HCT116 (cell line): ENCODE data around the gene POLR3A. TPM values are rescaled to one million over a fixed set of nuclear protein-coding genes. Genes with fewer than 3 reads are reported as not detected.

Source experiments
- ATAC-seq: fragments of 200-7000 bp; cut with Tn5 transposase; 2 replicates; pipeline ENCODE4 v1.9.1; 2020; ENCODE audit warnings: mild to moderate bottlenecking, moderate library complexity
- BruUV-seq: library from RNA; stranded (reverse); fragments of 400-500 nt; replicated peaks from 2 replicates; lab custom pipeline; 2021; lab: Mats Ljungman, UMichigan
- CTCF ChIA-PET: fragments of 300-600 bp; sonication (Branson Sonifier 250); formaldehyde crosslinking; loops from one replicate; lab custom pipeline; 2021; ENCODE audit warnings: antibody characterized with exemption; lab: Charles Lee
- POLR2A ChIA-PET: fragments of 300-600, 350-600 bp; sonication (Branson Sonifier 250); formaldehyde crosslinking; loops from one replicate; lab custom pipeline; 2021; ENCODE audit warnings: antibody characterized with exemption; lab: Charles Lee
- RAD21 ChIA-PET, 2 experiments: fragments of 300-600 bp; sonication (Branson Sonifier 250); formaldehyde crosslinking; loops; one replicate each; lab custom pipeline; 2023; ENCODE audit warnings: low total read pairs in 2 of 2; ENCODE audit not compliant: uncharacterized antibody in 2 of 2, unreplicated experiment in 2 of 2, low non-redundant PET in 1 of 2; lab: Charles Lee
- DNase-seq: peaks from one replicate; pipeline ENCODE4 v3.0.0-alpha.2; 2010; ENCODE audit warnings: low read depth, low spot score
- H2AFZ ChIP-seq: fragments of 200-600 bp; shearing (Covaris generic), sonication (generic); 2 replicates; pipeline ENCODE4 v1.6.1; 2017; ENCODE audit warnings: low read depth, mixed run types, mixed read lengths, antibody characterized with exemption, low read length; ENCODE audit not compliant: poor library complexity, severe bottlenecking
- H3K27ac ChIP-seq: 2 replicates; pipeline ENCODE4 v1.5.1; 2012; ENCODE audit warnings: low read depth, low read length
- H3K27me3 ChIP-seq: fragments of 200-600 bp; sonication (generic); 2 replicates; pipeline ENCODE4 v1.6.1; 2016; ENCODE audit warnings: mixed run types, low read length, mixed read lengths; ENCODE audit not compliant: insufficient read depth
- H3K36me3 ChIP-seq, 2 experiments: fragments of 200-500 bp in 1 of 2; fragments of 200-600 bp in 1 of 2; sonication (Bioruptor generic) in 1 of 2; sonication (generic) in 1 of 2; 2 replicates each; pipeline versions ENCODE4 v1.5.1 to v1.6.1; 2014 to 2016; ENCODE audit warnings: low read length in 2 of 2, inconsistent platforms in 1 of 2, mixed read lengths in 1 of 2, mixed run types in 1 of 2; ENCODE audit not compliant: insufficient read depth in 2 of 2, control insufficient read depth in 1 of 2
- H3K4me1 ChIP-seq, 2 experiments: fragments of 200-600 bp in 1 of 2; sonication (generic) in 1 of 2; 2 replicates each; pipeline versions ENCODE4 v1.5.1 to v1.6.1; 2012 to 2017; ENCODE audit warnings: low read length in 2 of 2, inconsistent platforms in 1 of 2, mild to moderate bottlenecking in 1 of 2, mixed read lengths in 1 of 2, mixed run types in 1 of 2, moderate library complexity in 1 of 2; ENCODE audit not compliant: insufficient read depth in 2 of 2, control insufficient read depth in 1 of 2
- H3K4me2 ChIP-seq: fragments of 200-600 bp; sonication (generic); 2 replicates; pipeline ENCODE4 v1.6.1; 2017; ENCODE audit warnings: mixed run types, low read length, mixed read lengths
- H3K4me3 ChIP-seq, 2 experiments: fragments of 200-600 bp in 1 of 2; sonication (generic) in 1 of 2; replicated peaks in 1 of 2; 2 replicates each; pipeline ENCODE4 v1.5.1; 2011 to 2016; ENCODE audit warnings: low read length in 2 of 2, control low read depth in 1 of 2, low read depth in 1 of 2, mild to moderate bottlenecking in 1 of 2, mixed read lengths in 1 of 2, mixed run types in 1 of 2
- H3K79me2 ChIP-seq: fragments of 200-600 bp; sonication (generic); 2 replicates; pipeline ENCODE4 v1.6.1; 2017; ENCODE audit warnings: mild to moderate bottlenecking, mixed run types, low read length, moderate library complexity, mixed read lengths; ENCODE audit not compliant: insufficient read depth
- H3K9ac ChIP-seq: fragments of 200-600 bp; sonication (generic); 2 replicates; pipeline ENCODE4 v1.6.1; 2016; ENCODE audit warnings: low read length, mixed read lengths
- H3K9me2 ChIP-seq: fragments of 200-600 bp; sonication (generic), shearing (Covaris generic); 2 replicates; pipeline ENCODE4 v1.6.1; 2017; ENCODE audit warnings: mixed run types, mild to moderate bottlenecking, moderate library complexity; ENCODE audit not compliant: insufficient read depth
- H3K9me3 ChIP-seq, 2 experiments: fragments of 200-500 bp in 1 of 2; fragments of 200-600 bp in 1 of 2; sonication (Bioruptor generic) in 1 of 2; sonication (generic) in 1 of 2; 2 replicates each; pipeline ENCODE4 v1.6.1; 2014 to 2017; ENCODE audit warnings: low read length in 2 of 2, mixed read lengths in 2 of 2, inconsistent platforms in 1 of 2, low read depth in 1 of 2, mild to moderate bottlenecking in 1 of 2, mixed run types in 1 of 2, moderate library complexity in 1 of 2; ENCODE audit not compliant: control insufficient read depth in 1 of 2, insufficient read depth in 1 of 2
- H4K20me1 ChIP-seq: fragments of 200-600 bp; sonication (generic), shearing (Covaris generic); 2 replicates; pipeline ENCODE4 v1.6.1; 2017; ENCODE audit warnings: mixed run types, mild to moderate bottlenecking, moderate library complexity; ENCODE audit not compliant: insufficient read depth
- CEBPB ChIP-seq: IDR thresholded peaks from 2 replicates; pipeline ENCODE4 v1.6.1; 2012; ENCODE audit warnings: low read depth
- EGR1 ChIP-seq: IDR thresholded peaks from 2 replicates; pipeline ENCODE4 v1.6.1; 2012; ENCODE audit warnings: low read depth
- ELF1 ChIP-seq: IDR thresholded peaks from 2 replicates; pipeline ENCODE4 v1.6.1; 2012; ENCODE audit warnings: low read depth, borderline replicate concordance
- EZH2 ChIP-seq: fragments of 200-600 bp; sonication (generic); IDR thresholded peaks from 2 replicates; pipeline ENCODE4 v1.6.1; 2017; ENCODE audit warnings: antibody characterized with exemption, mixed run types
- EZH2phosphoT487 ChIP-seq: fragments of 200-600 bp; IDR thresholded peaks from 2 replicates; pipeline ENCODE4 v1.6.1; 2018; ENCODE audit warnings: antibody characterized with exemption, borderline replicate concordance
- FOSL1 ChIP-seq: IDR thresholded peaks from 2 replicates; pipeline ENCODE4 v1.6.1; 2012; ENCODE audit warnings: low read depth
- MAX ChIP-seq: IDR thresholded peaks from 2 replicates; pipeline ENCODE4 v1.6.1; 2012
- POLR2A ChIP-seq: IDR thresholded peaks from 2 replicates; pipeline ENCODE4 v1.7.0; 2011; ENCODE audit warnings: borderline replicate concordance; ENCODE audit not compliant: insufficient read depth, insufficient read length; ENCODE audit errors: extremely low read depth
- POLR2AphosphoS5 ChIP-seq: IDR thresholded peaks from 2 replicates; pipeline ENCODE4 v1.6.1; 2011; ENCODE audit warnings: mild to moderate bottlenecking, low read depth, low read length, moderate library complexity
- SIN3A ChIP-seq: IDR thresholded peaks from 2 replicates; pipeline ENCODE4 v1.6.1; 2012; ENCODE audit warnings: low read depth
- SRF ChIP-seq: IDR thresholded peaks from 2 replicates; pipeline ENCODE4 v1.6.1; 2012; ENCODE audit warnings: low read depth
- YY1 ChIP-seq: IDR thresholded peaks from 2 replicates; pipeline ENCODE4 v1.6.1; 2011; ENCODE audit warnings: low read length, low read depth, moderate library complexity, mild to moderate bottlenecking; ENCODE audit not compliant: insufficient replicate concordance; ENCODE audit errors: extremely low read depth
- ZBTB33 ChIP-seq: IDR thresholded peaks from 2 replicates; pipeline ENCODE4 v1.6.1; 2011; ENCODE audit warnings: mild to moderate bottlenecking, low read length, moderate library complexity; ENCODE audit not compliant: insufficient replicate concordance; ENCODE audit errors: extremely low read depth
- ZFX ChIP-seq: fragments of 450-650 bp; IDR thresholded peaks from 2 replicates; pipeline ENCODE4 v1.6.1; 2017
- intact Hi-C: fragments of 100-400 bp; cut with micrococcal nuclease; formaldehyde crosslinking; loops from 2 replicates; pipeline ENCODE4 v1.10.0; 2022
- total RNA-seq: library from RNA; stranded (reverse); gene quantifications from one replicate; pipeline ENCODE4 v1.2.1, GENCODE V29; 2021; ENCODE audit not compliant: unreplicated experiment

Gene POLR3A
- total RNA-seq, 1 experiment from 2014 or later: 26.6 TPM

- Histone ChIP-seq H3K27ac (no peak overlapping the region), H3K4me1 (peaks cover 0 to 25% of the 10 kb centered on the region in 2 experiments; a peak in 2 of 4 replicates), H2AFZ (no peak overlapping the region), H3K9me3 (no peaks in the 10 kb centered on the region), H3K4me3 (no peak overlapping the region), H3K36me3 (peaks cover 46 to 50% of the 10 kb centered on the region in 2 experiments), H4K20me1 (peaks cover 61% of the 10 kb centered on the region), H3K9me2 (no peaks in the 10 kb centered on the region), H3K9ac (no peak overlapping the region), H3K27me3 (no peaks in the 10 kb centered on the region), H3K79me2 (peaks cover 44% of the 10 kb centered on the region), H3K4me2 (no peak overlapping the region)
- ChIA-PET RAD21 (interaction anchor here in 1 of 2 experiments (0.7 kb wide), 1 partner anchor 1122 kb away, joined by 3 read pairs; no protein-coding TSS in a partner anchor), CTCF (interaction anchor here (1.2 kb wide), 1 partner anchor 331 kb away, joined by 3 read pairs; no protein-coding TSS in a partner anchor), POLR2A (no interaction called here)
- intact Hi-C loops: no loop called here
- BruUV-seq: no TSS peak
- TF ChIP-seq FOSL1 (no peak), ZBTB33 (no peak), ZFX (no peak), POLR2AphosphoS5 (peak; percentile 50), ELF1 (no peak), EZH2 (no peak), EGR1 (no peak), SRF (no peak), POLR2A (no peak), EZH2phosphoT487 (no peak), SIN3A (peak; percentile 41; the same call in 1 of the 2 replicates), YY1 (no peak), MAX (no peak), CEBPB (no peak)
- DNase-seq (no peak), ATAC-seq (peak; percentile 2; the same call in 1 of the 2 replicates)
These were observed 12.9 kb upstream of the POLR3A start for GRCh38 chr10:78042058-78042751.
